GM21367 (cell line): ENCODE measurements around the gene RMC1.

Experiments used
- ATAC-seq: cut with Tn5 transposase; IDR thresholded peaks from one replicate; pipeline ENCODE4 v1.9.1; 2021; ENCODE audit not compliant: unreplicated experiment

Gene RMC1

DNA sequence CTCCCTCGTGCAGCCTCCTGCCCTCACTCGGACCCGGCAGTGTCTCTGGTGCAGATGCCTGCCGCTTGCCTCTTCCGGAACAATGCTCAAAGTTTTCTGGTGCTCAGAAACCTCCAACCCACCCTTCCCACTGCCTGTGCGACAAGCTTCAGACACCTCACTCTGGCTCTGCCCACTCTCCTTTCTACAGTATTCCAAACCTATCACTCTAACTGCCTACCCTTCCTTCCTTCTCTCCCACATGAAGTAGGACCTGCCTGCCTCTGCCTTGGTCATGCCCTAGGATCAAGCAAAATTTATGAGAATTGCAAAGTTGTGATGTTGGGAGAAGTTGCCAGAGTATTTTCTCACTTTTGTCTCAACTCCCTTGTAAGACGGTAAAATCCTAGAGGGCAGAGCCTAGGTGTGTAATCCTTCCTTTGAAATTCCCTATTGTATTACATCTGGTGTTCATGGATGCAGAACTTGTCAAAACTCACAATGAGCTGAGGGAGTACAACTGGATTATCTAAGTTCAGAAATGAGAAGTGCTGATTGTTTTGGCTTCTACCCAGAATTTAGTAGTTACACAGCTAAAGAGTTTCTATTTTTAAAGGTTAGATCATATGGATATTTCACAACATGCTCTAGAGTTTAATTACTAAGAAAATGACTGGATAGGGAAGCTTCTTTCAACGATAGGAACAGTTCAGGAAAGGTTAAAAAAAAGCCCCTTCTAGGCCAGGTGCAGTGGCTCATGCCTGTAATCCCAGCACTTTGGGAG is 75.8 kb downstream of the RMC1 start:
- no peak for ATAC-seq

- no peak for ATAC-seq
Measured at GRCh38 chr18:23580677-23581367, 77.5 kb downstream of the RMC1 start.
